ENCODE results near the gene COL20A1.

Gene COL20A1

DNA sequence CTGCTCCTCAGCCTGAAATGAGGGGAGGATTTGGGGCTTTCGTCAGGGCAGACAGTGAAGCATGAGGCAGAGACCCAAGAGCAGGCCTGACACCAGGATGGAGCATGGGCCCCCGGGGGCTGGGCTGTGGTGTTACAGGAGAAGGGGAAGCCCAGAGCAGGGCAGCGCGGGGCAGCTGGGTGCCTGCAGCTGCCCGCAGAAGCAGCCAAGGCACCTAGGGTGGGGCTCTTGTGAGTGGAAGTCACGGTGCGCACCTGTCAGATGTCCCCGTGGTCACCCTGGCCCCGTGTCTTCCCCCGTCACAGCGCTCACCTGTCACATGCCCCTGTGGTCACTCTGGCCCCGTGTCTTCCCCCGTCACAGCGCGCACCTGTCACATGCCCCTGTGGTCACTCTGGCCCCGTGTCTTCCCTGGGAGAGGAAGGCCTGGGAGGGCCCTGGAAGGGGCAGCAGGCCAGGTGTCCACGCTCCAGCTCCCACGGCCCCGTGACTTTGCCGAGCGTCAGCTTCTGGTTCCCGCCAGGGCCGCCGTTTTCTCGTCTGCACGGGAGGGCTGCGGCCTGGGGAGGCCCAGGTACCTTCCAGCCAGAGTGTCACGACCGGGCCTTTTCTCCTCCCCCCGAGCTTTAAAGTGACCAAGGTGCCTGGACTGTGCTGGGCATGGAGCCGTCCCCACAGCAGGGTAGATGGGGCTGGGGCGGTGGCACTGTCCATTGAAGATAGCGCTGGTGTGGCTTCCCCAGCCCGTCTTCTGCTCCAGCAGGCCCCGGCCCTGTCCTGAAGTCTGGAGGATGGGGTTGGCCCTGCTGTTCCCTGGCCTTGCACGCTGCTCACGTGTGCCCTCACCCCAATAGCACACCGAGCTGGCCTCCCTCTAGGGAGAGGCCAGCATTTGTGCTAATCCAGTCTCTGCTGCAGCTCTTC is 11.0 kb upstream of the COL20A1 start:
- peaks cover 10 to 95% of the 10 kb centered on the region in 2 experiments; a peak in 2 of 3 replicates for H3K36me3 ChIP-seq (ENCODE audit: control insufficient read depth in 2 of 2, insufficient read depth in 1 of 2, low read length in 2 of 2)
- H3K4me1 ChIP-seq (ENCODE audit: control insufficient read depth, insufficient read depth, low read length), result no peaks in the 10 kb centered on the region
- no peak overlapping the region for H3K27ac ChIP-seq (ENCODE audit: extremely low read depth, low read depth, low read length)
- POLR2A ChIA-PET, result interaction anchor here (1.1 kb wide), 1 partner anchor 59 kb away, joined by 3 read pairs; no protein-coding TSS in a partner anchor
- no peak overlapping the region for H3K4me3 ChIP-seq (ENCODE audit: low read depth, low read length)
- H3K9me3 ChIP-seq (ENCODE audit: control insufficient read depth, insufficient read depth, low read depth, low read length), result no peaks in the 10 kb centered on the region
- CTCF ChIA-PET, result interaction anchor here (0.5 to 4.1 kb wide), 5 partner anchors 9 to 177 kb away, joined by 3 to 37 read pairs (median 4); partner anchors contain the start of gene COL20A1
- TF ChIP-seq, protein P1, sequence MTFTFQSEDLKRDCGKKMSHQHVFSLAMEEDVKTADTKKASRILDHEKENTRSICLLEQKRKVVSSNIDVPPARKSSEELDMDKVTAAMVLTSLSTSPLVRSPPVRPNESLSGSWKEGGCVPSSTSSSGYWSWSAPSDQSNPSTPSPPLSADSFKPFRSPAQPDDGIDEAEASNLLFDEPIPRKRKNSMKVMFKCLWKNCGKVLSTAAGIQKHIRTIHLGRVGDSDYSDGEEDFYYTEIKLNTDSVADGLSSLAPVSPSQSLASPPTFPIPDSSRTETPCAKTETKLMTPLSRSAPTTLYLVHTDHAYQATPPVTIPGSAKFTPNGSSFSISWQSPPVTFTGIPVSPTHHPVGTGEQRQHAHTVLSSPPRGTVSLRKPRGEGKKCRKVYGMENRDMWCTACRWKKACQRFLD (tag by site-specific recombination; IDR thresholded peaks at IDR 0.05), result no peak
- no peak for TF ChIP-seq YY1 (tag by site-specific recombination; IDR thresholded peaks at IDR 0.05)
- no peak for TF ChIP-seq ZNF302 (tag by site-specific recombination; IDR thresholded peaks at IDR 0.05; ENCODE audit: low read depth)
- no peak for TF ChIP-seq ZNF629 (tag by site-specific recombination; IDR thresholded peaks at IDR 0.05)
- TF ChIP-seq ZNF274 (IDR thresholded peaks at IDR 0.05; ENCODE audit: low read length), result no peak
- no peak for TF ChIP-seq ZNF274 (tag by site-specific recombination; IDR thresholded peaks at IDR 0.05; ENCODE audit: borderline replicate concordance)
- TF ChIP-seq, protein P2, sequence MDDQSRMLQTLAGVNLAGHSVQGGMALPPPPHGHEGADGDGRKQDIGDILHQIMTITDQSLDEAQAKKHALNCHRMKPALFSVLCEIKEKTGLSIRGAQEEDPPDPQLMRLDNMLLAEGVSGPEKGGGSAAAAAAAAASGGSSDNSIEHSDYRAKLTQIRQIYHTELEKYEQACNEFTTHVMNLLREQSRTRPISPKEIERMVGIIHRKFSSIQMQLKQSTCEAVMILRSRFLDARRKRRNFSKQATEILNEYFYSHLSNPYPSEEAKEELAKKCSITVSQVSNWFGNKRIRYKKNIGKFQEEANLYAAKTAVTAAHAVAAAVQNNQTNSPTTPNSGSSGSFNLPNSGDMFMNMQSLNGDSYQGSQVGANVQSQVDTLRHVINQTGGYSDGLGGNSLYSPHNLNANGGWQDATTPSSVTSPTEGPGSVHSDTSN (CRISPR knock-in tag; IDR thresholded peaks at IDR 0.05), result no peak
- no peak for TF ChIP-seq ZIC2 (tag by site-specific recombination; IDR thresholded peaks at IDR 0.05)
- no peak for TF ChIP-seq ZNF792 (tag by site-specific recombination; IDR thresholded peaks at IDR 0.05)
- TF ChIP-seq, protein P3, sequence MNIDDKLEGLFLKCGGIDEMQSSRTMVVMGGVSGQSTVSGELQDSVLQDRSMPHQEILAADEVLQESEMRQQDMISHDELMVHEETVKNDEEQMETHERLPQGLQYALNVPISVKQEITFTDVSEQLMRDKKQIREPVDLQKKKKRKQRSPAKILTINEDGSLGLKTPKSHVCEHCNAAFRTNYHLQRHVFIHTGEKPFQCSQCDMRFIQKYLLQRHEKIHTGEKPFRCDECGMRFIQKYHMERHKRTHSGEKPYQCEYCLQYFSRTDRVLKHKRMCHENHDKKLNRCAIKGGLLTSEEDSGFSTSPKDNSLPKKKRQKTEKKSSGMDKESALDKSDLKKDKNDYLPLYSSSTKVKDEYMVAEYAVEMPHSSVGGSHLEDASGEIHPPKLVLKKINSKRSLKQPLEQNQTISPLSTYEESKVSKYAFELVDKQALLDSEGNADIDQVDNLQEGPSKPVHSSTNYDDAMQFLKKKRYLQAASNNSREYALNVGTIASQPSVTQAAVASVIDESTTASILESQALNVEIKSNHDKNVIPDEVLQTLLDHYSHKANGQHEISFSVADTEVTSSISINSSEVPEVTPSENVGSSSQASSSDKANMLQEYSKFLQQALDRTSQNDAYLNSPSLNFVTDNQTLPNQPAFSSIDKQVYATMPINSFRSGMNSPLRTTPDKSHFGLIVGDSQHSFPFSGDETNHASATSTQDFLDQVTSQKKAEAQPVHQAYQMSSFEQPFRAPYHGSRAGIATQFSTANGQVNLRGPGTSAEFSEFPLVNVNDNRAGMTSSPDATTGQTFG (tag by site-specific recombination; IDR thresholded peaks at IDR 0.05; ENCODE audit: borderline replicate concordance), result no peak
- TF ChIP-seq ZNF404 (tag by site-specific recombination; IDR thresholded peaks at IDR 0.05), result no peak
- TF ChIP-seq ZNF555 (tag by site-specific recombination; conservative IDR thresholded peaks at IDR 0.05), result no peak
- no peak for TF ChIP-seq ZNF830 (tag by site-specific recombination; IDR thresholded peaks at IDR 0.05; ENCODE audit: low read depth)

DNA sequence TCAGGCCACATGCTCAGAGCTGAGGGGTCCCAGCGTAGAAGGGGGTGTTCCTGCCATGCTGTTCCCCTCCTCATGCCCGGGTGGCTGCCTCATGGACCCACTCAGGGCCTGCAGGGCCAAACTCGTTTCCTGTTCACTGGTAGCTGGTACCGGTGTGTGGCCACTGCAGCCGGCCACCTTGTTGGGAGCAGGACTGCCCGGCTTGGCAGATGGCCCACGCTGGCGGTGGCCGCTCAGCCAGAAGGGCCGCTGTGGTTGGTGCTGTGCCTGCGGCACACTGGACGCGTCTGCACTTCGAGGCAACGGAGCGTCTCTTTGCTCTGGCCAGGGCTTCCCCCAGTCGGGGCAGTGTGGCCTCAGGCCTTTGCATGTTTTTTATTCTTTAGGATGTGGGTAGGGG is 10.0 kb upstream of the COL20A1 start:
- H3K9me3 ChIP-seq (ENCODE audit: control insufficient read depth, insufficient read depth, low read depth, low read length), result no peaks in the 10 kb centered on the region
- TF ChIP-seq ZBTB1 (tag by site-specific recombination; IDR thresholded peaks at IDR 0.05) (no peak), ZNF658 (tag by site-specific recombination; IDR thresholded peaks at IDR 0.05) (no peak)
- H3K4me3 ChIP-seq (ENCODE audit: low read depth, low read length), result no peak overlapping the region
- H3K36me3 ChIP-seq (ENCODE audit: control insufficient read depth in 2 of 2, insufficient read depth in 1 of 2, low read length in 2 of 2), result peaks cover 10 to 95% of the 10 kb centered on the region in 2 experiments; a peak in 2 of 3 replicates
- ChIA-PET CTCF (interaction anchor here (4.1 kb wide), 1 partner anchor 58 kb away, joined by 37 read pairs; no protein-coding TSS in a partner anchor), POLR2A (no interaction called here)
- no peaks in the 10 kb centered on the region for H3K4me1 ChIP-seq (ENCODE audit: control insufficient read depth, insufficient read depth, low read length)
- H3K27ac ChIP-seq (ENCODE audit: extremely low read depth, low read depth, low read length), result no peak overlapping the region

Data from HEK293 (cell line).